GM12878 (cell line): ENCODE data around the gene SPTLC3. TPM values are rescaled to one million over a fixed set of nuclear protein-coding genes. Genes with fewer than 3 reads are reported as not detected.

Source experiments
- ATAC-seq: fragments of 200-7000 bp; cut with Tn5 transposase; 3 replicates; pipeline ENCODE4 v1.9.1; 2020; ENCODE audit warnings: mild to moderate bottlenecking, moderate library complexity
- BruUV-seq: library from RNA; stranded (reverse); fragments of 400-500 nt; replicated peaks from 2 replicates; lab custom pipeline; 2021; lab: Mats Ljungman, UMichigan
- CTCF ChIA-PET: fragments of 300-600 bp; sonication (Branson Sonifier 250); formaldehyde crosslinking; extraction: SDS; loops from one replicate; lab custom pipeline; 2021; ENCODE audit warnings: inconsistent platforms; lab: Yijun Ruan, JAX
- POLR2A ChIA-PET: fragments of 350-600 bp; formaldehyde crosslinking; extraction: SDS; loops from one replicate; lab custom pipeline; 2021; ENCODE audit warnings: inconsistent platforms; lab: Charles Lee
- RAD21 ChIA-PET: fragments of 300-600 bp; sonication (Branson Sonifier 250); formaldehyde crosslinking; loops from one replicate; lab custom pipeline; 2023; ENCODE audit warnings: antibody characterized with exemption; ENCODE audit not compliant: unreplicated experiment; lab: Charles Lee
- SMC1A ChIA-PET: fragments of 300-600 bp; sonication (Branson Sonifier 250); formaldehyde crosslinking; loops from one replicate; lab custom pipeline; 2023; ENCODE audit not compliant: unreplicated experiment, uncharacterized antibody; lab: Charles Lee
- DNase-seq: peaks from one replicate; pipeline ENCODE4 v3.0.0-alpha.2; 2011; ENCODE audit warnings: low read depth, low spot score
- FAIRE-seq: peaks from 3 replicates; lab custom pipeline; 2011; peaks lifted over from hg19 to GRCh38; lab: Jason Lieb, UNC
- H2AFZ ChIP-seq: 2 replicates; pipeline ENCODE4 v1.6.0; 2011; ENCODE audit warnings: low read depth, low read length, control low read depth; ENCODE audit not compliant: control insufficient read depth
- H3K27ac ChIP-seq: 2 replicates; pipeline ENCODE4 v1.5.1; 2011; ENCODE audit warnings: control low read depth; ENCODE audit not compliant: control insufficient read depth, insufficient read depth
- H3K27me3 ChIP-seq, 2 experiments: replicated peaks in 1 of 2; 2 replicates each; pipeline versions ENCODE4 v1.6.0 to v1.6.1; 2011; ENCODE audit warnings: low read length in 1 of 2; ENCODE audit not compliant: control insufficient read depth in 2 of 2, insufficient read depth in 2 of 2
- H3K36me3 ChIP-seq, 2 experiments: 2 replicates each; pipeline ENCODE4 v1.5.1; 2011; ENCODE audit warnings: low read length in 1 of 2; ENCODE audit not compliant: control insufficient read depth in 2 of 2, insufficient read depth in 2 of 2
- H3K4me1 ChIP-seq: 2 replicates; pipeline ENCODE4 v1.6.1; 2011; ENCODE audit warnings: mild to moderate bottlenecking, low read length, moderate library complexity, mixed read lengths; ENCODE audit not compliant: control insufficient read depth, insufficient read depth
- H3K4me2 ChIP-seq: 2 replicates; pipeline ENCODE4 v1.6.0; 2011; ENCODE audit warnings: control low read depth; ENCODE audit not compliant: control insufficient read depth, insufficient read depth
- H3K4me3 ChIP-seq: fragments of 200-600 bp; sonication (generic); 2 replicates; pipeline ENCODE4 v1.5.1; 2016
- H3K79me2 ChIP-seq: 2 replicates; pipeline ENCODE4 v1.6.0; 2011; ENCODE audit warnings: low read length; ENCODE audit not compliant: control insufficient read depth, insufficient read depth
- H3K9ac ChIP-seq: 2 replicates; pipeline ENCODE4 v1.8.0; 2011; ENCODE audit warnings: low read length, control low read depth, mixed read lengths; ENCODE audit not compliant: control insufficient read depth, insufficient read depth
- H3K9me3 ChIP-seq: replicated peaks from 3 replicates; pipeline ENCODE4 v1.5.1; 2011; ENCODE audit warnings: mild to moderate bottlenecking, low read length; ENCODE audit not compliant: control insufficient read depth, insufficient read depth
- H4K20me1 ChIP-seq: 2 replicates; pipeline ENCODE4 v1.6.0; 2011; ENCODE audit not compliant: control insufficient read depth, insufficient read depth
- CTCF ChIP-seq, 3 experiments: IDR thresholded peaks in 2 of 3; conservative IDR thresholded peaks in 1 of 3; 2 replicates each; pipeline ENCODE4 v1.5.1; 2011; ENCODE audit warnings: low read depth in 3 of 3, low read length in 3 of 3, mild to moderate bottlenecking in 3 of 3, control low read depth in 2 of 3, moderate library complexity in 2 of 3, inconsistent platforms in 1 of 3, mixed read lengths in 1 of 3; ENCODE audit not compliant: control insufficient read depth in 2 of 3, insufficient read depth in 1 of 3; ENCODE audit errors: extremely low read depth in 1 of 3
- PAX8 ChIP-seq: fragments of 450-650 bp; IDR thresholded peaks from 2 replicates; pipeline ENCODE4 v1.6.1; 2017; ENCODE audit warnings: mild to moderate bottlenecking, moderate library complexity
- RAD21 ChIP-seq: IDR thresholded peaks from 2 replicates; pipeline ENCODE4 v1.6.1; 2011; ENCODE audit warnings: mild to moderate bottlenecking, low read depth, low read length, moderate library complexity; ENCODE audit not compliant: insufficient read depth
- SMC3 ChIP-seq: IDR thresholded peaks from 2 replicates; pipeline ENCODE4 v1.6.1; 2011; ENCODE audit warnings: low read length, improper control_type of control experiment, borderline replicate concordance
- WGBS: methylation state at CpG from one replicate; pipeline ENCODE4 v1.1.6; 2016; ENCODE audit warnings: low lambda C conversion rate; ENCODE audit not compliant: insufficient replicate concordance, insufficient coverage; ENCODE audit errors: missing lambda C conversion rate; 5-methylcytosine and 5-hydroxymethylcytosine counted together
- in situ Hi-C: fragments of 300-500 bp; cut with MboI; formaldehyde crosslinking; loops from 9 replicates; pipeline ENCODE4 v1.14.3; 2018; ENCODE audit warnings: mixed read lengths
- intact Hi-C: fragments of 100-400 bp; cut with micrococcal nuclease; formaldehyde crosslinking; loops from one replicate; pipeline ENCODE4 v1.14.2; 2022; ENCODE audit not compliant: unreplicated experiment
- polyA plus RNA-seq, 11 experiments: library from polyadenylated mRNA; depleted of rRNA in 4 of 11; unstranded in 6 of 11; stranded (reverse) in 5 of 11; fragments of >200 nt; fragmentation: Nextera tagmentation in 4 of 11; fragmentation: Illumina TruSeq in 1 of 11; extraction: Ambion mirVana in 4 of 11; extraction: Trizol in 1 of 11; gene quantifications; 1 replicate in 1 of 11; 2 replicates in 10 of 11; pipeline versions ENCODE4 v1.2.1 to v1.2.3, GENCODE V29; 2011 to 2016; ENCODE audit warnings: inconsistent platforms in 2 of 11, missing spikeins in 2 of 11, low read depth in 1 of 11
- total RNA-seq, 4 experiments: library from RNA; depleted of rRNA in 3 of 4; stranded (reverse); fragments of >200 nt in 3 of 4; fragmentation: Illumina TruSeq in 1 of 4; extraction: Trizol in 1 of 4; gene quantifications; 2 replicates each; pipeline versions ENCODE4 v1.2.1 to v1.2.3, GENCODE V29; 2013 to 2021

The SPTLC3 gene
- total and polyA plus RNA-seq, 10 of the 15 experiments (the other 5 are each of a cell fraction or from before 2014, with no cell fraction given) = 0.04 to 0.29 (median 0.06) TPM; not detected in 7

GRCh38 chr20:12970372-12970821 is 38.4 kb upstream of the SPTLC3 start:
- Histone ChIP-seq H3K9me3 (no peaks in the 10 kb centered on the region; the same call in 2 of the 3 replicates), H4K20me1 (no peaks in the 10 kb centered on the region), H3K27ac (no peak overlapping the region), H3K4me1 (no peaks in the 10 kb centered on the region), H3K79me2 (no peaks in the 10 kb centered on the region), H3K9ac (no peak overlapping the region), H3K4me3 (no peak overlapping the region), H3K4me2 (no peak overlapping the region), H3K27me3 (no peaks in the 10 kb centered on the region), H2AFZ (no peak overlapping the region), H3K36me3 (no peaks in the 10 kb centered on the region)
- in situ Hi-C loops (loop anchor here (10.0 kb wide), 1 partner anchor 134 kb away; no protein-coding TSS in a partner anchor), intact Hi-C loops (loop anchor here (1.0 kb wide), 1 partner anchor 136 kb away; no protein-coding TSS in a partner anchor)
- ChIA-PET RAD21 (no interaction called here), POLR2A (no interaction called here), SMC1A (no interaction called here), CTCF (interaction anchor here (0.7 to 2.5 kb wide), 8 partner anchors 42 to 817 kb away, joined by 3 to 12 read pairs (median 4); no protein-coding TSS in a partner anchor)
- peak; percentile 69 for TF ChIP-seq RAD21
- peak; percentile 28 to 56 (median 48); a peak in 5 of 6 replicates for TF ChIP-seq CTCF (IDR thresholded peaks at IDR 0.05 in 2 of 3, conservative IDR thresholded peaks at IDR 0.05 in 1 of 3; ENCODE audit: control insufficient read depth in 2 of 3, extremely low read depth in 1 of 3, insufficient read depth in 1 of 3, low read depth in 3 of 3, low read length in 3 of 3)
- no peak for TF ChIP-seq PAX8
- peak; percentile 37; the same call in 1 of the 2 replicates for TF ChIP-seq SMC3
- 11% methylated on average over 4 of the region's 4 CpGs for WGBS
- no TSS peak for BruUV-seq
- ATAC-seq (peak; percentile 52; the same call in 1 of the 3 replicates), DNase-seq (no peak), FAIRE-seq (no peak)
